Loucy (cell line): Measurements from ENCODE around the gene PPP1CA.

ENCODE experiments used
- H2AFZ ChIP-seq: fragments of 200-600 bp; sonication (generic); 2 replicates; pipeline ENCODE4 v1.6.0; 2016; ENCODE audit warnings: antibody characterized with exemption, mild to moderate bottlenecking, low read length, moderate library complexity
- H3F3A ChIP-seq: fragments of 200-600 bp; 2 replicates; pipeline ENCODE4 v1.6.0; 2016; ENCODE audit warnings: antibody characterized with exemption, low read depth, mild to moderate bottlenecking
- H3K27me3 ChIP-seq: fragments of 200-600 bp; sonication (generic); 2 replicates; pipeline ENCODE4 v1.6.1; 2014; ENCODE audit warnings: low read length, mild to moderate bottlenecking; ENCODE audit not compliant: insufficient read depth, poor library complexity, severe bottlenecking
- H3K36me3 ChIP-seq: fragments of 200-600 bp; sonication (generic); 2 replicates; pipeline ENCODE4 v1.6.1; 2016; ENCODE audit warnings: low read length; ENCODE audit not compliant: insufficient read depth
- H3K4me1 ChIP-seq: fragments of 200-600 bp; sonication (generic); 2 replicates; pipeline ENCODE4 v1.5.1; 2014; ENCODE audit warnings: low read length, mild to moderate bottlenecking; ENCODE audit not compliant: insufficient read depth, poor library complexity, severe bottlenecking
- H3K4me2 ChIP-seq: fragments of 200-600 bp; sonication (generic); 2 replicates; pipeline ENCODE4 v1.6.0; 2014; ENCODE audit warnings: antibody characterized with exemption, low read length, low read depth, mild to moderate bottlenecking; ENCODE audit not compliant: poor library complexity, severe bottlenecking
- H3K4me3 ChIP-seq: fragments of 200-600 bp; sonication (generic); 2 replicates; pipeline ENCODE4 v1.5.1; 2014; ENCODE audit warnings: low read length, mild to moderate bottlenecking, mixed read lengths; ENCODE audit not compliant: poor library complexity, severe bottlenecking
- H3K79me2 ChIP-seq: fragments of 200-600 bp; sonication (generic); 2 replicates; pipeline ENCODE4 v1.6.1; 2014; ENCODE audit warnings: low read length; ENCODE audit not compliant: insufficient read depth
- H3K9ac ChIP-seq: fragments of 200-600 bp; sonication (generic); 2 replicates; pipeline ENCODE4 v1.6.0; 2014; ENCODE audit warnings: mild to moderate bottlenecking, low read depth, low read length, moderate library complexity; ENCODE audit not compliant: poor library complexity, severe bottlenecking
- H3K9me2 ChIP-seq: fragments of 200-600 bp; sonication (generic); replicated peaks from 2 replicates; pipeline ENCODE4 v1.6.1; 2016; ENCODE audit warnings: low read depth, low read length, mixed read lengths
- H3K9me3 ChIP-seq: fragments of 200-600 bp; sonication (generic); 2 replicates; pipeline ENCODE4 v1.6.1; 2014; ENCODE audit warnings: mild to moderate bottlenecking, antibody characterized with exemption, low read length, low read depth; ENCODE audit not compliant: insufficient read depth
- H4K20me1 ChIP-seq: fragments of 200-600 bp; sonication (generic); 2 replicates; pipeline ENCODE4 v1.6.0; 2014; ENCODE audit warnings: antibody characterized with exemption, low read length, mild to moderate bottlenecking; ENCODE audit not compliant: insufficient read depth, poor library complexity, severe bottlenecking
- EZH2phosphoT487 ChIP-seq: fragments of 200-600 bp; IDR thresholded peaks from 2 replicates; pipeline ENCODE4 v1.6.1; 2018; ENCODE audit warnings: antibody characterized with exemption, mild to moderate bottlenecking, moderate library complexity, borderline replicate concordance
- TF ChIP-seq, protein P1 (sequence below): fragments of 200-600 bp; sonication (generic); conservative IDR thresholded peaks from 2 replicates; pipeline ENCODE4 v1.5.1; 2014; ENCODE audit warnings: mild to moderate bottlenecking, antibody characterized with exemption, low read length

Gene PPP1CA

DNA sequence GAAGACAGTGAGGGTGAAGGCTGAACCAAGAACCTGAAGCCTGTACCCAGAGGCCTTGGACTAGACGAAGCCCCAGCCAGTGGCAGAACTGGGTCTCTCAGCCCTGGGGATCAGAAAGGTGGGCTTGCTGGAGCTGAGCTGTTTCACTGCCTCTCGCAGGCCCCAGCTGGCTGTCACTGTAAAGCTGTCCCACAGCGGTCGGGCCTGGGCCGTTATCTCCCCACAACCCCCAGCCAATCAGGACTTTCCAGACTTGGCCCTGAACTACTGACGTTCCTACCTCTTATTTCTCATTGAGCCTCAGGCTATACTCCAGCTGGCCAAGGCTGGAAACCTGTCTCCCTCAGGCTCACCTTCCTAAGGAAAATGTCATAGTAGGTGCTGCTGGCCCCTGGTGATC lies 4.1 kb downstream of the PPP1CA start:
- Histone ChIP-seq H3K27me3 (no peaks in the 10 kb centered on the region), H3K4me3 (peak overlapping the region; percentile 71), H3K4me1 (peaks cover 58% of the 10 kb centered on the region), H3F3A (peaks cover 6% of the 10 kb centered on the region; the same call in 1 of the 2 replicates), H2AFZ (no peak overlapping the region), H4K20me1 (peaks cover 57% of the 10 kb centered on the region), H3K36me3 (peaks cover 22% of the 10 kb centered on the region; the same call in 1 of the 2 replicates), H3K79me2 (peaks cover 85% of the 10 kb centered on the region), H3K9me2 (no peaks in the 10 kb centered on the region), H3K9me3 (no peaks in the 10 kb centered on the region), H3K4me2 (peak overlapping the region; percentile 94), H3K9ac (peak overlapping the region; percentile 60)
- TF ChIP-seq, protein P1, sequence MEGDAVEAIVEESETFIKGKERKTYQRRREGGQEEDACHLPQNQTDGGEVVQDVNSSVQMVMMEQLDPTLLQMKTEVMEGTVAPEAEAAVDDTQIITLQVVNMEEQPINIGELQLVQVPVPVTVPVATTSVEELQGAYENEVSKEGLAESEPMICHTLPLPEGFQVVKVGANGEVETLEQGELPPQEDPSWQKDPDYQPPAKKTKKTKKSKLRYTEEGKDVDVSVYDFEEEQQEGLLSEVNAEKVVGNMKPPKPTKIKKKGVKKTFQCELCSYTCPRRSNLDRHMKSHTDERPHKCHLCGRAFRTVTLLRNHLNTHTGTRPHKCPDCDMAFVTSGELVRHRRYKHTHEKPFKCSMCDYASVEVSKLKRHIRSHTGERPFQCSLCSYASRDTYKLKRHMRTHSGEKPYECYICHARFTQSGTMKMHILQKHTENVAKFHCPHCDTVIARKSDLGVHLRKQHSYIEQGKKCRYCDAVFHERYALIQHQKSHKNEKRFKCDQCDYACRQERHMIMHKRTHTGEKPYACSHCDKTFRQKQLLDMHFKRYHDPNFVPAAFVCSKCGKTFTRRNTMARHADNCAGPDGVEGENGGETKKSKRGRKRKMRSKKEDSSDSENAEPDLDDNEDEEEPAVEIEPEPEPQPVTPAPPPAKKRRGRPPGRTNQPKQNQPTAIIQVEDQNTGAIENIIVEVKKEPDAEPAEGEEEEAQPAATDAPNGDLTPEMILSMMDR: no peak
- TF ChIP-seq EZH2phosphoT487: no peak

DNA sequence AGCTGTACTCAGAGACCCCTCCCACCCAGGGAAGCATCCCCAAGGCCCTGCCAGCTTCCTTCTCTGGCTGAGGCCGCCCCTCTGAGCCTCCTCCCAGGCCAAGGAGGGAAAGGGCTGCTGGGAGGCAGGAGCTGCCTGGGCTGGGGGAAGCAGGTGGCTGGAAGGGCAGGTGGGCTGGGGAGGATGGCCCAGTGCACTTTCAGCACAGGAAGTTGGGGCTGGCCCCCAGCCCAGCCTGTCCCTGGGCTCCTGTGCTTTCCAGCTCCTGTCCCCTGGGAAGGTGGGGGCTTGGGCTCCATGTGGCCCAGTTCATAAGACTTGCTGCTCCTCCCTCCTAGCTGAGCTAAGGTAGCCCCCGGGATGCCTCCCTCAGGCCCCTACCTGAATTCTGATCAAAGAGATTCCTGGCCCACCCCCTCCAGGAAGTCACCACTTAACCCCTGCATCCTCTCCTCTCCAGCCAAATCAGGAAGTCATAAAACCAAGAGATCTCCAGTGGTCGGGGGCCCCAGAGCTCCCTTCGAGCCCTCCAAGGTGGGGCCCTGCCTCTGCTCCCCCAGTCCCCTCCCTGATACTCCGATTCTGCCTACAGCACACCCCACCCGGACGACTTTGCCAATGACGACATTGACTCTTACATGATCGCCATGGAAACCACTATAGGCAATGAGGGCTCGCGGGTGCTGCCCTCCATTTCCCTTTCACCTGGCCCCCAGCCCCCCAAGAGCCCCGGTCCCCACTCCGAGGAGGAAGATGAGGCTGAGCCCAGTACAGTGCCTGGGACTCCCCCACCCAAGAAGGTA lies 4.9 kb downstream of the PPP1CA start:
- Histone ChIP-seq H3K9me3 (no peaks in the 10 kb centered on the region), H3K27me3 (no peaks in the 10 kb centered on the region), H3K36me3 (peaks cover 22% of the 10 kb centered on the region; the same call in 1 of the 2 replicates), H3K79me2 (peaks cover 89% of the 10 kb centered on the region), H4K20me1 (peaks cover 60% of the 10 kb centered on the region), H3K4me2 (peak overlapping the region; percentile 94), H3K4me3 (peak overlapping the region; percentile 71), H3K9ac (peak overlapping the region; percentile 60), H3K4me1 (peaks cover 56% of the 10 kb centered on the region), H3K9me2 (no peaks in the 10 kb centered on the region), H2AFZ (no peak overlapping the region), H3F3A (no peaks in the 10 kb centered on the region)
- no peak for TF ChIP-seq EZH2phosphoT487
- TF ChIP-seq, protein P1: no peak

DNA sequence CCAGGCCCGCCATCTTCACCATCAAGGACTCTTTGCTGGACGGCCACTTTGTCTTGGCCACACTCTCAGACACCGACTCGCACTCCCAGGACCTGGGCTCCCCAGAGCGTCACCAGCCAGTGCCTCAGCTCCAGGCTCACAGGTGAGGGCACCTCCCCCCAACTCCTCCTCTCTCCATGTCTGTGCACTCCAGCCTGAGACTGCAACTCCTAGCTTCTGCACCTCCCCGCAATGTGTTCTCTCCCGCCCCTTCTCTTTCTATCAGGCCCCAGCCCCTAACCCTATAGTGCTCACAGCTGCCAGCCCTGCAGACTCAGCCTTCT lies 5.4 kb downstream of the PPP1CA start:
- peak overlapping the region; percentile 60 for H3K9ac ChIP-seq
- peak overlapping the region; percentile 71 for H3K4me3 ChIP-seq
- peaks cover 22% of the 10 kb centered on the region; the same call in 1 of the 2 replicates for H3K36me3 ChIP-seq
- H3K9me2 ChIP-seq: no peaks in the 10 kb centered on the region
- peaks cover 90% of the 10 kb centered on the region for H3K79me2 ChIP-seq
- H3K4me2 ChIP-seq: peak overlapping the region; percentile 94
- H3F3A ChIP-seq: peaks cover 2% of the 10 kb centered on the region; the same call in 1 of the 2 replicates
- peaks cover 60% of the 10 kb centered on the region for H4K20me1 ChIP-seq
- no peak for TF ChIP-seq EZH2phosphoT487
- TF ChIP-seq, protein P1: no peak
- H3K9me3 ChIP-seq: no peaks in the 10 kb centered on the region
- H3K4me1 ChIP-seq: peaks cover 60% of the 10 kb centered on the region
- H2AFZ ChIP-seq: no peak overlapping the region
- no peaks in the 10 kb centered on the region for H3K27me3 ChIP-seq
